Psoas muscle (tissue), 8 donors: ENCODE data around the gene FBRSL1. TPM values are rescaled to one million over a fixed set of nuclear protein-coding genes. Genes with fewer than 3 reads are reported as not detected.

ENCODE experiments used
- ATAC-seq, 4 donors: fragments of 200-7000 bp; cut with Tn5 transposase; one replicate each; pipeline ENCODE4 v1.9.1; 2020; ENCODE audit warnings: moderate library complexity in 3 of 4, mild to moderate bottlenecking in 2 of 4
- DNase-seq, 2 donors: peaks; one replicate each; pipeline ENCODE4 v3.0.0-alpha.2; 2020
- H3K27ac ChIP-seq: fragments of 200-600 bp; one replicate; pipeline ENCODE4 v1.8.0; 2022
- H3K27me3 ChIP-seq, 3 donors: fragments of 200-600 bp in 1 of 3; one replicate each; pipeline versions ENCODE4 v1.6.1 to v1.8.0; 2013 to 2022; ENCODE audit warnings: low read length in 2 of 3, mild to moderate bottlenecking in 2 of 3, moderate library complexity in 1 of 3; ENCODE audit not compliant: insufficient read depth in 3 of 3
- H3K36me3 ChIP-seq, 2 donors: fragments of 200-600 bp in 1 of 2; one replicate each; pipeline versions ENCODE4 v1.6.1 to v1.8.0; 2013 to 2022; ENCODE audit warnings: low read depth in 1 of 2, mild to moderate bottlenecking in 1 of 2, moderate library complexity in 1 of 2; ENCODE audit not compliant: insufficient read depth in 1 of 2
- H3K4me1 ChIP-seq: fragments of 200-600 bp; one replicate; pipeline ENCODE4 v1.8.0; 2022
- H3K4me3 ChIP-seq: fragments of 200-600 bp; one replicate; pipeline ENCODE4 v1.8.0; 2022; ENCODE audit warnings: mild to moderate bottlenecking
- H3K9me3 ChIP-seq: fragments of 200-600 bp; one replicate; pipeline ENCODE4 v1.8.0; 2022
- WGBS, 3 donors: extraction: QIAGEN DNeasy Blood & Tissue Kit; methylation state at CpG; one replicate each; pipeline versions ENCODE4 v1.1.6 to v1.1.7; 2013; 5-methylcytosine and 5-hydroxymethylcytosine counted together
- intact Hi-C, 2 donors: fragments of 100-400 bp; cut with DNase I; formaldehyde crosslinking; loops; one replicate each; pipeline versions ENCODE4 v1.11.0 to v1.14.2; 2022
- polyA plus RNA-seq, 3 donors: library from polyadenylated mRNA; stranded (reverse); fragments of 200-250 nt; gene quantifications; one replicate each; pipeline ENCODE4 v1.2.3, GENCODE V29; 2013
- total RNA-seq, 4 donors: library from RNA; stranded (reverse); fragmentation: NEBNext Ultra II Directional in 2 of 4; extraction: Animal tissue kit (Norgen Biotek cat#: 25700) in 2 of 4; gene quantifications; one replicate each; pipeline versions ENCODE4 v1.2.1 to v1.2.4, GENCODE V29; 2021 to 2023
- TF ChIP-seq, protein P1 (sequence below): fragments of 200-600 bp; IDR thresholded peaks from one replicate; pipeline ENCODE4 v1.8.0; 2022; ENCODE audit warnings: antibody characterized with exemption
- donor health status: healthy with polysubstance abuse.
- donor health status: DM: no; HTN: no; CAD: no; lungs with moderate emphysema.
- donor health status: Bipolar disorder and iron deficiency.
- donor health status: healthy.
- donor health status: DM: yes; HTN: yes; CAD: no.
- donor health status: DM: no; HTN: no; CAD: no.
- donor health status: DM: no; HTN: no; CAD: no.
- donor health status: DM: yes; HTN: yes; CAD: no.

Gene FBRSL1
- total and polyA plus RNA-seq, 7 donors, result 23.0 to 54.5 (median 40.1) TPM

GRCh38 chr12:132514216-132514820, 24.4 kb downstream of the FBRSL1 start:
- Histone ChIP-seq H3K4me3 (no peak overlapping the region), H3K36me3 (peaks cover 0 to 8% of the 10 kb centered on the region in 2 donors), H3K27ac (no peak overlapping the region), H3K27me3 (no peaks in the 10 kb centered on the region), H3K9me3 (no peaks in the 10 kb centered on the region), H3K4me1 (no peaks in the 10 kb centered on the region)
- peak in 1 of 4 donors; percentile 8 for ATAC-seq
- TF ChIP-seq, protein P1, sequence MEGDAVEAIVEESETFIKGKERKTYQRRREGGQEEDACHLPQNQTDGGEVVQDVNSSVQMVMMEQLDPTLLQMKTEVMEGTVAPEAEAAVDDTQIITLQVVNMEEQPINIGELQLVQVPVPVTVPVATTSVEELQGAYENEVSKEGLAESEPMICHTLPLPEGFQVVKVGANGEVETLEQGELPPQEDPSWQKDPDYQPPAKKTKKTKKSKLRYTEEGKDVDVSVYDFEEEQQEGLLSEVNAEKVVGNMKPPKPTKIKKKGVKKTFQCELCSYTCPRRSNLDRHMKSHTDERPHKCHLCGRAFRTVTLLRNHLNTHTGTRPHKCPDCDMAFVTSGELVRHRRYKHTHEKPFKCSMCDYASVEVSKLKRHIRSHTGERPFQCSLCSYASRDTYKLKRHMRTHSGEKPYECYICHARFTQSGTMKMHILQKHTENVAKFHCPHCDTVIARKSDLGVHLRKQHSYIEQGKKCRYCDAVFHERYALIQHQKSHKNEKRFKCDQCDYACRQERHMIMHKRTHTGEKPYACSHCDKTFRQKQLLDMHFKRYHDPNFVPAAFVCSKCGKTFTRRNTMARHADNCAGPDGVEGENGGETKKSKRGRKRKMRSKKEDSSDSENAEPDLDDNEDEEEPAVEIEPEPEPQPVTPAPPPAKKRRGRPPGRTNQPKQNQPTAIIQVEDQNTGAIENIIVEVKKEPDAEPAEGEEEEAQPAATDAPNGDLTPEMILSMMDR, result no peak
- no peak for DNase-seq
- WGBS, 3 donors, result 70 to 81% (median 79%) methylated on average over 17 of the region's 17 CpGs
- intact Hi-C loops, result no loop called here

GRCh38 chr12:132514838-132515237, 24.9 kb downstream of the FBRSL1 start:
- no peak for ATAC-seq
- TF ChIP-seq, protein P1, result no peak
- no peaks in the 10 kb centered on the region for H3K4me1 ChIP-seq
- H3K4me3 ChIP-seq, result no peak overlapping the region
- no peak overlapping the region for H3K27ac ChIP-seq
- H3K9me3 ChIP-seq, result no peaks in the 10 kb centered on the region
- DNase-seq, result no peak
- H3K27me3 ChIP-seq, result no peaks in the 10 kb centered on the region
- 86 to 97% (median 92%) methylated on average over 5 of the region's 5 CpGs for WGBS, 3 donors
- peaks cover 0 to 4% of the 10 kb centered on the region in 2 donors for H3K36me3 ChIP-seq
- intact Hi-C loops, result no loop called here

DNA sequence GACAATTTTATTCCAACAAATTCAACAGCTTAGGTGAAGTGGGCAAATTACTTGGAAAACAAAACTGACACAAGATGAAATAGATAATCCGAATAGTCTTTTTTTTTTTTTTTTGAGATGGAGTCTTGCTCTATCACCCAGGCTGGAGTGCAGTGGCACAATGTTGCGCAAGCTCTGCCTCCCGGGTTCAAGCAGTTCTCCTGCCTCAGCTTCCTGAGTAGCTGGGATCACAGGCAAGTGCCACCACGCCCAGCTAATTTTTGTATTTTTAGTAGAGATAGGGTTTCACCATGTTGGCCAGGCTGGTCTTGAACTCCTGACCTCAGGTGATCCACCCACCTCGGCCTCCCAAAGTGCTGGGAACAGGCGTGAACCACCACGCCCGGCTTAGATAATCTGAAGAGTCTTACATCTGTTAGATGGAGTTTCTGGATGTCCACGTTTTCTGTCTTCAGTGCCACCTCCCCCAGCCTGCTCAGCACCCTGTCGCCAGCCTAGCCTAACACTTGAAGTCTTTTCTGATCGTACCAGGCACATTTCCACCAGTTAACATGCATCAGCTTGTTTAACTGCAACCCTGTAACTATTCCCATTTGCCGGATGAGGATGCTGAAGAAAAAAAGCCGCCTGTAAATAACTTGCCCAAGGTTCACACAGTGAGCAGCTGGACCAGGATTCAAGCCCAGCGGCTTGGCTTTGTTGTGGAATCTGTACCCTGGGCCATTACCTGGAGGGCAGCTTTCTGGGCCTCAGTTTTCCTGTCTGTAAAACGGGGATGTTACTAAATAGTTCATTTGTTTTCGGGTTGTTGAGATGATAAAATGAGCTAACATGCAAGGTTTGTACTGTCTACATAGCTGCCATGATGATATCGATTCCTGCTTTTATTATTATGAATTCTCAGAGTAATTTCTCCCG, 26.4 kb downstream of the FBRSL1 start:
- no peak overlapping the region for H3K27ac ChIP-seq
- TF ChIP-seq, protein P1, result no peak
- DNase-seq (no peak), ATAC-seq (no peak)
- 88 to 94% (median 93%) methylated on average over 18 of the region's 18 CpGs for WGBS, 3 donors
- no peaks in the 10 kb centered on the region for H3K9me3 ChIP-seq
- H3K4me3 ChIP-seq, result no peak overlapping the region
- no peaks in the 10 kb centered on the region for H3K4me1 ChIP-seq
- peaks cover 0 to 4% of the 10 kb centered on the region in 2 donors for H3K36me3 ChIP-seq
- intact Hi-C loops, result no loop called here
- H3K27me3 ChIP-seq, result no peaks in the 10 kb centered on the region

DNA sequence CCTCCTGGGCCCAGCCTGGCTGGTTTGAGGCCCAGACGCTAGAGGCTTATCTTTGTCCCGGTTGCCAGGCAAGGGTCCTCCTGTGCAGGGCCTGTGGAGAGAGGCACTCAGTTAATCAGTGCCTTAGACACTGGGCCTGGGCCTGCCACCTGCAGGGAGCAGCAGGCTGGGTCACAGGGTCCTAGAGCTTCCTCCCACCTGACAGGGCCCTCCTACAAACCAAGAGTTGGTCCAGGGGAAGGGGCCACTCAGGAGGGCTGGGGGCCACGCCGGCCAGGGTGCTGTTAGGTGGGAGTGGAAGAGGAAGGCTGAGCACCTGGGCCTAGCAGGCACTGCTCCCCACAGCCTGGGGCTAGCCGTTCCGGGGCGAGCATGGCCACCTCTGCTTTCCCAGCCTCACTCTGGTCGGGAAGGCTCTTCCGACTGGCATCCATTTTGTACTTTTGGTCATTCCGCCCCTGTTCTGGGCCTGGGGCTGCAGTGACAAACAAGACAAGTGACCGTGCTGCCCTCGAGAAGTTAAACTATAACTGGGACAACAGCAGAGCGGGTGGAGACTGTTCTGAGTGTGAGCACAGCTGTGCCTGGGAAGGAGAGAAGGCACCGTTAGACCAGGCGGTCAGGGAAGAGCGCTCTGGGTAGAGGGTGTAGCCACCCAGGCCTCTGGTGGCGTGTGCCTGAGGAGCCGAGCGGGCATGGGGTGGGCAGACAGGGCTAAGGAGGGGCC, 27.2 kb downstream of the FBRSL1 start:
- ATAC-seq (no peak), DNase-seq (no peak)
- 89 to 95% (median 90%) methylated on average over 19 of the region's 19 CpGs for whole genome bisulfite sequencing, 3 donors
- Histone ChIP-seq H3K4me3 (no peak overlapping the region), H3K4me1 (no peaks in the 10 kb centered on the region), H3K9me3 (no peaks in the 10 kb centered on the region), H3K27ac (no peak overlapping the region), H3K27me3 (no peaks in the 10 kb centered on the region), H3K36me3 (peaks cover 0 to 4% of the 10 kb centered on the region in 2 donors)
- intact Hi-C loops, result no loop called here
- TF ChIP-seq, protein P1, result no peak
